Measurements from ENCODE around the gene APOBEC3A. TPM values are rescaled to one million over a fixed set of nuclear protein-coding genes. Genes with fewer than 3 reads are reported as not detected.
"Not testable (repeated sequence)": the region's sequence is repeated elsewhere in the genome, so short reads cannot be mapped to it uniquely, and the experiment has no call there.

Gene APOBEC3A
- total RNA-seq, 1 experiment from 2014 or later: not detected

- H3K79me2 ChIP-seq (ENCODE audit: low read length); H3K4me2 ChIP-seq (ENCODE audit: low read depth, low read length, poor library complexity, severe bottlenecking); H3K9me2 ChIP-seq (replicated peaks; ENCODE audit: insufficient read depth, low read length); DNase-seq; H2AFZ ChIP-seq (ENCODE audit: low read length); H3K9ac ChIP-seq (ENCODE audit: low read length); H3K36me3 ChIP-seq (ENCODE audit: insufficient read depth, low read length); H3K27me3 ChIP-seq (ENCODE audit: low read length); H3K27ac ChIP-seq (ENCODE audit: low read length); H3K9me3 ChIP-seq (ENCODE audit: low read length); H3K4me3 ChIP-seq (ENCODE audit: low read length); H3K4me1 ChIP-seq (ENCODE audit: low read length); H4K20me1 ChIP-seq (ENCODE audit: insufficient read depth, low read depth, low read length): not testable (repeated sequence)
Measured at GRCh38 chr22:38945706-38946338, 11.6 kb upstream of the APOBEC3A start.

GRCh38 chr22:38946771-38947170, 10.6 kb upstream of the APOBEC3A start:
- no peaks in the 10 kb centered on the region for H3K9me2 ChIP-seq (replicated peaks; ENCODE audit: insufficient read depth, low read length)
- H3K9ac ChIP-seq (ENCODE audit: low read length): no peak overlapping the region
- H3K4me3 ChIP-seq (ENCODE audit: low read length): no peak overlapping the region
- no peaks in the 10 kb centered on the region for H3K27me3 ChIP-seq (ENCODE audit: low read length)
- no peaks in the 10 kb centered on the region for H3K9me3 ChIP-seq (ENCODE audit: low read length)
- no peak for DNase-seq
- no peak overlapping the region for H3K4me2 ChIP-seq (ENCODE audit: low read depth, low read length, poor library complexity, severe bottlenecking)
- H3K36me3 ChIP-seq (ENCODE audit: insufficient read depth, low read length): no peaks in the 10 kb centered on the region
- 0 out of 2 replicates have a peak, but pooled peaks cover 2% of the 10 kb centered on the region for H4K20me1 ChIP-seq (ENCODE audit: insufficient read depth, low read depth, low read length)
- H3K27ac ChIP-seq (ENCODE audit: low read length): no peak overlapping the region
- no peaks in the 10 kb centered on the region for H3K4me1 ChIP-seq (ENCODE audit: low read length)
- no peaks in the 10 kb centered on the region for H3K79me2 ChIP-seq (ENCODE audit: low read length)
- H2AFZ ChIP-seq (ENCODE audit: low read length): no peak overlapping the region

GRCh38 chr22:38947321-38948140, 9.9 kb upstream of the APOBEC3A start:
- Histone ChIP-seq H3K9ac (ENCODE audit: low read length) (no peak overlapping the region), H3K4me1 (ENCODE audit: low read length) (no peaks in the 10 kb centered on the region), H3K9me2 (replicated peaks; ENCODE audit: insufficient read depth, low read length) (no peaks in the 10 kb centered on the region), H3K36me3 (ENCODE audit: insufficient read depth, low read length) (no peaks in the 10 kb centered on the region), H3K27ac (ENCODE audit: low read length) (no peak overlapping the region), H3K4me3 (ENCODE audit: low read length) (no peak overlapping the region), H3K27me3 (ENCODE audit: low read length) (no peaks in the 10 kb centered on the region), H4K20me1 (ENCODE audit: insufficient read depth, low read depth, low read length) (0 out of 2 replicates have a peak, but pooled peaks cover 2% of the 10 kb centered on the region), H3K4me2 (ENCODE audit: low read depth, low read length, poor library complexity, severe bottlenecking) (no peak overlapping the region), H3K9me3 (ENCODE audit: low read length) (no peaks in the 10 kb centered on the region), H3K79me2 (ENCODE audit: low read length) (no peaks in the 10 kb centered on the region), H2AFZ (ENCODE audit: low read length) (no peak overlapping the region)
- no peak for DNase-seq

GRCh38 chr22:38948181-38948940, 9.0 kb upstream of the APOBEC3A start:
- Histone ChIP-seq H3K27ac (ENCODE audit: low read length) (no peak overlapping the region), H3K36me3 (ENCODE audit: insufficient read depth, low read length) (no peaks in the 10 kb centered on the region), H3K4me1 (ENCODE audit: low read length) (no peaks in the 10 kb centered on the region), H4K20me1 (ENCODE audit: insufficient read depth, low read depth, low read length) (0 out of 2 replicates have a peak, but pooled peaks cover 2% of the 10 kb centered on the region), H3K27me3 (ENCODE audit: low read length) (no peaks in the 10 kb centered on the region), H2AFZ (ENCODE audit: low read length) (no peak overlapping the region), H3K9me3 (ENCODE audit: low read length) (no peaks in the 10 kb centered on the region), H3K9me2 (replicated peaks; ENCODE audit: insufficient read depth, low read length) (no peaks in the 10 kb centered on the region), H3K4me3 (ENCODE audit: low read length) (no peak overlapping the region), H3K79me2 (ENCODE audit: low read length) (no peaks in the 10 kb centered on the region), H3K4me2 (ENCODE audit: low read depth, low read length, poor library complexity, severe bottlenecking) (no peak overlapping the region), H3K9ac (ENCODE audit: low read length) (no peak overlapping the region)
- no peak for DNase-seq

GRCh38 chr22:38949889-38950405, 7.5 kb upstream of the APOBEC3A start:
- Histone ChIP-seq H3K4me3 (ENCODE audit: low read length) (no peak overlapping the region), H3K36me3 (ENCODE audit: insufficient read depth, low read length) (no peaks in the 10 kb centered on the region), H3K4me2 (ENCODE audit: low read depth, low read length, poor library complexity, severe bottlenecking) (no peak overlapping the region), H3K9me2 (replicated peaks; ENCODE audit: insufficient read depth, low read length) (no peaks in the 10 kb centered on the region), H3K27me3 (ENCODE audit: low read length) (no peaks in the 10 kb centered on the region), H4K20me1 (ENCODE audit: insufficient read depth, low read depth, low read length) (0 out of 2 replicates have a peak, but pooled peaks cover under 1% of the 10 kb centered on the region), H2AFZ (ENCODE audit: low read length) (no peak overlapping the region), H3K27ac (ENCODE audit: low read length) (no peak overlapping the region), H3K4me1 (ENCODE audit: low read length) (no peaks in the 10 kb centered on the region), H3K79me2 (ENCODE audit: low read length) (no peaks in the 10 kb centered on the region), H3K9me3 (ENCODE audit: low read length) (no peaks in the 10 kb centered on the region), H3K9ac (ENCODE audit: low read length) (no peak overlapping the region)
- no peak for DNase-seq

- Histone ChIP-seq H3K79me2 (ENCODE audit: low read length) (no peaks in the 10 kb centered on the region), H3K36me3 (ENCODE audit: insufficient read depth, low read length) (no peaks in the 10 kb centered on the region), H3K9ac (ENCODE audit: low read length) (no peak overlapping the region), H3K4me1 (ENCODE audit: low read length) (no peaks in the 10 kb centered on the region), H4K20me1 (ENCODE audit: insufficient read depth, low read depth, low read length) (no peaks in the 10 kb centered on the region), H3K27me3 (ENCODE audit: low read length) (no peaks in the 10 kb centered on the region), H3K4me2 (ENCODE audit: low read depth, low read length, poor library complexity, severe bottlenecking) (no peak overlapping the region), H2AFZ (ENCODE audit: low read length) (no peak overlapping the region), H3K4me3 (ENCODE audit: low read length) (no peak overlapping the region), H3K27ac (ENCODE audit: low read length) (no peak overlapping the region), H3K9me2 (replicated peaks; ENCODE audit: insufficient read depth, low read length) (no peaks in the 10 kb centered on the region), H3K9me3 (ENCODE audit: low read length) (no peaks in the 10 kb centered on the region)
- no peak for DNase-seq
Measured at GRCh38 chr22:38950527-38951295, 6.7 kb upstream of the APOBEC3A start.

GRCh38 chr22:38951734-38952133, 5.7 kb upstream of the APOBEC3A start:
- Histone ChIP-seq H3K4me3 (ENCODE audit: low read length) (no peak overlapping the region), H4K20me1 (ENCODE audit: insufficient read depth, low read depth, low read length) (no peaks in the 10 kb centered on the region), H3K27ac (ENCODE audit: low read length) (no peak overlapping the region), H3K27me3 (ENCODE audit: low read length) (no peaks in the 10 kb centered on the region), H2AFZ (ENCODE audit: low read length) (no peak overlapping the region), H3K9me2 (replicated peaks; ENCODE audit: insufficient read depth, low read length) (no peaks in the 10 kb centered on the region), H3K79me2 (ENCODE audit: low read length) (no peaks in the 10 kb centered on the region), H3K4me2 (ENCODE audit: low read depth, low read length, poor library complexity, severe bottlenecking) (no peak overlapping the region), H3K9ac (ENCODE audit: low read length) (no peak overlapping the region), H3K4me1 (ENCODE audit: low read length) (no peaks in the 10 kb centered on the region), H3K36me3 (ENCODE audit: insufficient read depth, low read length) (no peaks in the 10 kb centered on the region), H3K9me3 (ENCODE audit: low read length) (no peaks in the 10 kb centered on the region)
- no peak for DNase-seq
